CD4-positive, alpha-beta T cell (primary cell): ENCODE data around the gene NUBP2. TPM values are rescaled to one million over a fixed set of nuclear protein-coding genes. Genes with fewer than 3 reads are reported as not detected.
A peak's percentile ranks its signal among the peaks of the same experiment; 100 is the strongest.

ENCODE experiments used
- ATAC-seq: fragments of 200-7000 bp; cut with Tn5 transposase; one replicate; pipeline ENCODE4 v1.10.0; 2022; ENCODE audit warnings: mild to moderate bottlenecking; ENCODE audit not compliant: poor library complexity
- CTCF ChIA-PET: fragments of 350-600 bp; sonication (Branson Sonifier 250); formaldehyde crosslinking; loops from one replicate; lab custom pipeline; 2021; ENCODE audit warnings: antibody characterized with exemption, inconsistent platforms; lab: Charles Lee
- POLR2A ChIA-PET: fragments of 350-600 bp; sonication (Branson Sonifier 250); formaldehyde crosslinking; loops from one replicate; lab custom pipeline; 2021; ENCODE audit warnings: antibody characterized with exemption, inconsistent platforms; lab: Charles Lee
- DNase-seq, 14 experiments: peaks; one replicate each; pipeline ENCODE4 v3.0.0-alpha.2; 2013 to 2020; ENCODE audit warnings: mixed read lengths in 2 of 14
- H3K27ac ChIP-seq, 2 donors: one replicate each; pipeline versions ENCODE4 v1.5.1 to v1.7.0; 2013; ENCODE audit warnings: low read length in 2 of 2, low read depth in 1 of 2, mild to moderate bottlenecking in 1 of 2
- H3K27me3 ChIP-seq, 2 experiments: 1 replicate in 1 of 2; 2 replicates in 1 of 2; pipeline versions ENCODE4 v1.6.1 to v1.7.0; 2013; ENCODE audit warnings: low read length in 2 of 2, control low read depth in 1 of 2, mild to moderate bottlenecking in 1 of 2, moderate library complexity in 1 of 2; ENCODE audit not compliant: insufficient read depth in 2 of 2, control insufficient read depth in 1 of 2
- H3K36me3 ChIP-seq: one replicate; pipeline ENCODE4 v1.6.1; 2013; ENCODE audit warnings: low read length, control low read depth; ENCODE audit not compliant: insufficient read depth
- H3K4me1 ChIP-seq: one replicate; pipeline ENCODE4 v1.6.1; 2013; ENCODE audit warnings: low read length, control low read depth; ENCODE audit not compliant: insufficient read depth
- H3K4me3 ChIP-seq: one replicate; pipeline ENCODE4 v1.5.1; 2013; ENCODE audit warnings: mild to moderate bottlenecking, low read length, moderate library complexity
- H3K9me3 ChIP-seq, 2 experiments: 1 replicate in 1 of 2; 2 replicates in 1 of 2; pipeline versions ENCODE4 v1.6.1 to v1.7.0; 2013; ENCODE audit warnings: low read length in 2 of 2, mild to moderate bottlenecking in 2 of 2, control low read depth in 1 of 2, moderate library complexity in 1 of 2; ENCODE audit not compliant: control insufficient read depth in 1 of 2, insufficient read depth in 1 of 2
- H3K27ac Mint-ChIP-seq: one replicate; pipeline ENCODE4 v1.8.0; 2020; ENCODE audit warnings: mixed read lengths
- H3K27me3 Mint-ChIP-seq: one replicate; pipeline ENCODE4 v1.8.0; 2021; ENCODE audit warnings: mixed read lengths
- H3K36me3 Mint-ChIP-seq: one replicate; pipeline ENCODE4 v1.8.0; 2021; ENCODE audit warnings: low read depth, mixed read lengths
- H3K4me1 Mint-ChIP-seq: one replicate; pipeline ENCODE4 v1.8.0; 2021; ENCODE audit warnings: low read depth, mixed read lengths
- H3K4me3 Mint-ChIP-seq: one replicate; pipeline ENCODE4 v1.8.0; 2020; ENCODE audit warnings: mild to moderate bottlenecking, mixed read lengths
- H3K9me3 Mint-ChIP-seq: one replicate; pipeline ENCODE4 v1.8.0; 2020; ENCODE audit warnings: mixed read lengths
- intact Hi-C, 2 experiments: fragments of 100-400 bp; cut with DNase I in 1 of 2; cut with micrococcal nuclease in 1 of 2; formaldehyde crosslinking; loops; one replicate each; pipeline versions ENCODE4 v1.15.1 to v1.9.0; 2023 to 2025; cut with DNase I, micrococcal nuclease
- total RNA-seq, 174 experiments: library from RNA in 2 of 174; stranded (reverse) in 2 of 174; gene quantifications; one replicate each; pipeline ENCODE4 v1.2.3 and lab custom pipeline; 2021 to 2026
- TF ChIP-seq, protein P1 (sequence below): fragments of 200-600 bp; IDR thresholded peaks from one replicate; pipeline ENCODE4 v1.8.0; 2022; ENCODE audit warnings: antibody characterized with exemption, mild to moderate bottlenecking

NUBP2 gene
- total RNA-seq, 2 experiments from 2014 or later = 36.4 to 38.1 TPM

DNA sequence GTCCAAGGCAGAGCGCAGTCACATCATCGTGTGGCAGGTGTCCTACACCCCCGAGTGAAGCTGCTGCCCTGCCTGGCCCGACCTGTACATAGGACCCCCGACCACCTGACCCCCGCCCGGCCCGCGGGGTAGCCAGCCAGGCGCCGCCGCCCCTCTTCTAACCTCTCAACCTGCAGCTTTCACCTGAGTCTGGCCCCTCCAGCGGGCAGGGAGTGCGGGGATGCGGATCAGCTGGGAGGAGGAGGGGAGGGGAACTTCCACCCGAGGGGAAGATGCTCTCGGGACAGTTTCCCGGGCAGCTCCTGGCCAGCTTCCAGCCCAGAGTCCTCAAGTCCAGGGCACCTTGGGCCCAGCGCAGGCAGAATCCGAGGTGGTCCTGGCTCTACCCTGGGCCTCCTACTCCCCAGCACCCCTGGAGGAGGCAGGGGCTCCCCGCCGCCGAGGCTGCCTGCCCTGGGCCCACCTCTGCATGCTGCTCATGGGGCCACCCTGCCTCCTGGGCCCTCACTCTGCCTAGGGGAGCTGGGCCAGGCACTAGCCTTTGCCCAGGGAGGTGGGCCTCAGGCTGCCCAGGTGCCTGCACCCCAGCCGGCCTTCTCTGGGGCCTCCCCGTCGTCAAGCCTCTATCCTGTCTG, 13.9 kb upstream of the NUBP2 start:
- ATAC-seq = no peak
- no peak overlapping the region for H3K4me3 Mint-ChIP-seq
- H3K4me1 Mint-ChIP-seq = peaks cover 15% of the 10 kb centered on the region

DNA sequence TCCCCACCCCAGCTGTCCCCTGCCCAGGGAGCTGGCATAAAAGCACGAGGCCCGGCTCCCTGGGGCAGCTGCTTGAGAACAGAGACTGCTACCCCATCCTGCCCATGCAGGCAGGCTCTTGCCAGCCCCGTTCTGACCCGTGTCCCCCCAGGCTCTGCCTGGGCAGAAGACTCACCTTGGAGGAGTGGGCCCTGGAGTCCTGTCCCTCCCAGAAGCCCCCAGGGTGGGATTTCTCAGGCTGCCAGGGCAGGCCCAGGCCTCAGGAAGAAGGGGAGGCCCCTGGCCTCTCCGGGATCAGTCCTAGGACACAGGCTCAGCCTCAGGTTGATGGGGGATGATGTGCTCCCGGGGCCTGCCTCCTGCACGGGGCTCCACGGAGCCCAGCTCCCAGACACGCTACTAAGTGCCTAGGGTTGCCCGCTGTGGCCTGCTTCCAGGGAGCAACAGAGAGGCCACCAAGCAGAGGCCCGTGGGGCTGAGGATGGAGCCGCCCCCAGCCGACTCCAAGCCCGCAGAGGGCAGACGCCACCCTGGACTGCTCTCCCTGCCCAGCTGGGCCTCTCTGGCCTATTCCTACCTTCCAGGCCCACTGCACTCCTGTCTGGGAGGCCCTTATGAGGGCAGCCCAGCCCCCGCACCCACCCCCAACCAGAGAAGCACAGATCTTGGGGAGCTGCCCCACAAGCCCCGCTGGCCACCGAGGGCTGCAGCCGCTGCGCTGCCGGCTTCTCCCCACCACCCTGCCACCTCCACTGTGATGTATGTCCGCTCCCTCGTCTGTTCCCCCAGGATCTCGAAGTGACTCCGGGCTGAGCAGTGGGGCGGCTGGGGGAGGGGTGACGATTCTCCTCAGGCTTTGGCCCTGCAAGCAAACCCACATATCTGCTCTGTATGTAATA, 13.1 kb upstream of the NUBP2 start:
- Histone ChIP-seq H3K27ac (no peak overlapping the region), H3K9me3 (no peaks in the 10 kb centered on the region), H3K4me1 (peaks cover 34% of the 10 kb centered on the region), H3K27me3 (no peaks in the 10 kb centered on the region), H3K4me3 (no peak overlapping the region), H3K36me3 (peaks cover 38% of the 10 kb centered on the region)
- DNase-seq = no peak
- no peak for ATAC-seq
- ChIA-PET CTCF (no interaction called here), POLR2A (interaction anchor here (1.0 to 7.9 kb wide), 4 partner anchors 12 to 92 kb away, joined by 4 to 163 read pairs (median 12); partner anchors contain the start of genes FAHD1, HAGH, JPT2 and MAPK8IP3)
- Mint-ChIP-seq H3K27ac (peak overlapping the region; percentile 62), H3K4me1 (peaks cover 16% of the 10 kb centered on the region), H3K36me3 (peaks cover 35% of the 10 kb centered on the region), H3K27me3 (no peaks in the 10 kb centered on the region), H3K4me3 (peak overlapping the region; percentile 80), H3K9me3 (no peaks in the 10 kb centered on the region)
- intact Hi-C loops = loop anchor here (5.0 to 10.0 kb wide), 7 partner anchors 58 to 417 kb away; partner anchors contain the start of genes FAHD1 (in 1 of the 2), GNPTG (in 1 of the 2), HAGH (in 1 of the 2) and JPT2 (in 1 of the 2)
- TF ChIP-seq, protein P1, sequence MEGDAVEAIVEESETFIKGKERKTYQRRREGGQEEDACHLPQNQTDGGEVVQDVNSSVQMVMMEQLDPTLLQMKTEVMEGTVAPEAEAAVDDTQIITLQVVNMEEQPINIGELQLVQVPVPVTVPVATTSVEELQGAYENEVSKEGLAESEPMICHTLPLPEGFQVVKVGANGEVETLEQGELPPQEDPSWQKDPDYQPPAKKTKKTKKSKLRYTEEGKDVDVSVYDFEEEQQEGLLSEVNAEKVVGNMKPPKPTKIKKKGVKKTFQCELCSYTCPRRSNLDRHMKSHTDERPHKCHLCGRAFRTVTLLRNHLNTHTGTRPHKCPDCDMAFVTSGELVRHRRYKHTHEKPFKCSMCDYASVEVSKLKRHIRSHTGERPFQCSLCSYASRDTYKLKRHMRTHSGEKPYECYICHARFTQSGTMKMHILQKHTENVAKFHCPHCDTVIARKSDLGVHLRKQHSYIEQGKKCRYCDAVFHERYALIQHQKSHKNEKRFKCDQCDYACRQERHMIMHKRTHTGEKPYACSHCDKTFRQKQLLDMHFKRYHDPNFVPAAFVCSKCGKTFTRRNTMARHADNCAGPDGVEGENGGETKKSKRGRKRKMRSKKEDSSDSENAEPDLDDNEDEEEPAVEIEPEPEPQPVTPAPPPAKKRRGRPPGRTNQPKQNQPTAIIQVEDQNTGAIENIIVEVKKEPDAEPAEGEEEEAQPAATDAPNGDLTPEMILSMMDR = no peak

More for the DNA sequence above, 13.9 kb upstream of the NUBP2 start:
- ChIA-PET POLR2A (interaction anchor here (0.7 to 7.9 kb wide), 2 partner anchors 13 to 91 kb away, joined by 3 to 163 read pairs; partner anchors contain the start of genes JPT2, NUBP2 and SPSB3), CTCF (no interaction called here)
- no peaks in the 10 kb centered on the region for H3K9me3 ChIP-seq
- peaks cover 45% of the 10 kb centered on the region for H3K36me3 ChIP-seq
- H3K4me3 ChIP-seq = no peak overlapping the region
- peaks cover 26% of the 10 kb centered on the region for H3K4me1 ChIP-seq
- Mint-ChIP-seq H3K27me3 (no peaks in the 10 kb centered on the region), H3K9me3 (no peaks in the 10 kb centered on the region), H3K27ac (no peak overlapping the region), H3K36me3 (peaks cover 35% of the 10 kb centered on the region)
- TF ChIP-seq, protein P1 = no peak
- DNase-seq = no peak
- no peak overlapping the region for H3K27ac ChIP-seq
- intact Hi-C loops = loop anchor here in 1 of 2 experiments (5.0 kb wide), 1 partner anchor 173 kb away; the partner anchor contains the start of gene MSRB1
- H3K27me3 ChIP-seq = no peaks in the 10 kb centered on the region
